ENCODE results near the gene PDE9A. TPM values are rescaled to one million over a fixed set of nuclear protein-coding genes. Genes with fewer than 3 reads are reported as not detected.

The PDE9A gene
- total RNA-seq, 1 experiment from 2014 or later: 44.8 TPM

- TF ChIP-seq ZBTB21 (CRISPR knock-in tag; IDR thresholded peaks at IDR 0.05; ENCODE audit: borderline replicate concordance) (no peak), CREM (CRISPR knock-in tag; IDR thresholded peaks at IDR 0.05) (no peak), ZNF121 (CRISPR knock-in tag; IDR thresholded peaks at IDR 0.05) (no peak), TCF7 (CRISPR knock-in tag; IDR thresholded peaks at IDR 0.05; ENCODE audit: low read depth) (no peak), IRF2 (CRISPR knock-in tag; IDR thresholded peaks at IDR 0.05; ENCODE audit: borderline replicate concordance, low read depth) (no peak)
These were observed 78.0 kb downstream of the PDE9A start (continued) for GRCh38 chr21:42731264-42732032.

GRCh38 chr21:42732033-42732410, 78.6 kb downstream of the PDE9A start:
- H3K27ac Mint-ChIP-seq: peak overlapping the region; percentile 78
- peaks cover 45% of the 10 kb centered on the region for H3K36me3 Mint-ChIP-seq
- DNase-seq (ENCODE audit: low spot score) (no peak), ATAC-seq (no peak)
- no peaks in the 10 kb centered on the region for H3K27me3 Mint-ChIP-seq (ENCODE audit: low read depth)
- ChIA-PET POLR2A (no interaction called here), CTCF (no interaction called here)
- no peak overlapping the region for H3K4me3 Mint-ChIP-seq
- no peak for TF ChIP-seq ZNF671 (CRISPR knock-in tag; IDR thresholded peaks at IDR 0.05)
- no peak for TF ChIP-seq RELA (CRISPR knock-in tag; IDR thresholded peaks at IDR 0.05; ENCODE audit: borderline replicate concordance)
- TF ChIP-seq FOXJ3 (CRISPR knock-in tag; IDR thresholded peaks at IDR 0.05; ENCODE audit: borderline replicate concordance): no peak
- TF ChIP-seq GRHL2 (CRISPR knock-in tag; IDR thresholded peaks at IDR 0.05; ENCODE audit: insufficient replicate concordance, severe bottlenecking): no peak
- H3K4me1 Mint-ChIP-seq: peaks cover 14% of the 10 kb centered on the region
- peaks cover 9% of the 10 kb centered on the region for H3K9me3 Mint-ChIP-seq

- TF ChIP-seq NFE2L1 (CRISPR knock-in tag; IDR thresholded peaks at IDR 0.05) (no peak), HMGXB4 (CRISPR knock-in tag; IDR thresholded peaks at IDR 0.05) (no peak), HMGA2 (CRISPR knock-in tag; IDR thresholded peaks at IDR 0.05) (no peak), NFATC4 (CRISPR knock-in tag; IDR thresholded peaks at IDR 0.05) (no peak), CBFB (CRISPR knock-in tag; IDR thresholded peaks at IDR 0.05; ENCODE audit: low read depth) (no peak), ATF3 (CRISPR knock-in tag; conservative IDR thresholded peaks at IDR 0.05) (no peak), SMAD4 (CRISPR knock-in tag; IDR thresholded peaks at IDR 0.05) (no peak), TCF7 (CRISPR knock-in tag; IDR thresholded peaks at IDR 0.05; ENCODE audit: low read depth) (no peak), EMX1 (CRISPR knock-in tag; IDR thresholded peaks at IDR 0.05) (no peak), PRRX2 (CRISPR knock-in tag; IDR thresholded peaks at IDR 0.05) (no peak), NR3C1 (CRISPR knock-in tag; conservative IDR thresholded peaks at IDR 0.05; ENCODE audit: low read depth) (no peak), TP53 (CRISPR knock-in tag; IDR thresholded peaks at IDR 0.05) (no peak), TEAD4 (CRISPR knock-in tag; IDR thresholded peaks at IDR 0.05) (no peak)
- TF ChIP-seq, protein P1, sequence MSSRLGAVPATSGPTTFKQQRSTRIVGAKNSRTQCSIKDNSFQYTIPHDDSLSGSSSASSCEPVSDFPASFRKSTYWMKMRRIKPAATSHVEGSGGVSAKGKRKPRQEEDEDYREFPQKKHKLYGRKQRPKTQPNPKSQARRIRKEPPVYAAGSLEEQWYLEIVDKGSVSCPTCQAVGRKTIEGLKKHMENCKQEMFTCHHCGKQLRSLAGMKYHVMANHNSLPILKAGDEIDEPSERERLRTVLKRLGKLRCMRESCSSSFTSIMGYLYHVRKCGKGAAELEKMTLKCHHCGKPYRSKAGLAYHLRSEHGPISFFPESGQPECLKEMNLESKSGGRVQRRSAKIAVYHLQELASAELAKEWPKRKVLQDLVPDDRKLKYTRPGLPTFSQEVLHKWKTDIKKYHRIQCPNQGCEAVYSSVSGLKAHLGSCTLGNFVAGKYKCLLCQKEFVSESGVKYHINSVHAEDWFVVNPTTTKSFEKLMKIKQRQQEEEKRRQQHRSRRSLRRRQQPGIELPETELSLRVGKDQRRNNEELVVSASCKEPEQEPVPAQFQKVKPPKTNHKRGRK (CRISPR knock-in tag; IDR thresholded peaks at IDR 0.05; ENCODE audit: borderline replicate concordance): no peak
- Mint-ChIP-seq H3K27ac (peak overlapping the region; percentile 78), H3K27me3 (ENCODE audit: low read depth) (no peaks in the 10 kb centered on the region), H3K4me1 (peaks cover 19% of the 10 kb centered on the region), H3K9me3 (peaks cover 9% of the 10 kb centered on the region), H3K36me3 (peaks cover 45% of the 10 kb centered on the region), H3K4me3 (no peak overlapping the region)
- POLR2A ChIA-PET: no interaction called here
- ATAC-seq: peak; percentile 38
- no peak for DNase-seq (ENCODE audit: low spot score)
- CTCF ChIA-PET: no interaction called here
These were observed 79.7 kb downstream of the PDE9A start for GRCh38 chr21:42733037-42733627.

Measured in WTC11 (cell line).